ENCODE data around the gene CFAP299.

DNA sequence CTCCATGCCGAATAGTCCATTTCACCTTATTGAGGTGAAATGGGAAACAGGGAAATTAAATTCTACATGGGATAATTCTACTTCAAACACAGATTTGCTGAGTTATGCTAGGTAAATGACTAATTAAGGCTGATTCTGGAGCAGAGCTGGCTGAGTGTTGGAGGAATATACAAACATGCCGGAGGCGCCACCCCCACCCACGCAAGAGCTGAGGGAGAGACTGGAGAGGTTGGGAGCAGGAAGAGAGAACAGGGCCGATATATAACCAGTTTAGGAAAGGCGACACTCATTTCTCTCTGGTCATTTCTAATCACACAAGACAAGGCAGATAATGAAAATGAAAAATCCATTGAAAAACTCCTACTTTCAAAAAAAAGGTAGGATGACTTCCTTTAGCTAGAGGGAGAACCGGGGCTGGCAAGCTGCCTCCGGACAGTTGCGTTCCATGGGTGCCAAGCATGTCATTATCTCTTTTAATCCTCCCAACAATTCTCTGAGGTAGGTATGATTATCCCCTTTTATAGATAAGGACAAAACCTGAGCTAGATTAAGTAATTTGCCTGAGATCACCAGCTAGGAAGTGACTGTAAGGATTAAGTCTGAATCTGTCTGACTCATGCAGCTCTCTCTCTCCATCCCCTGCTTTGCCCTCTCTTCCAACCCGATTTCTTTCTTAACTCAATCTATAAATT is 27.6 kb upstream of the CFAP299 start:
- TF ChIP-seq RAD21 (IDR thresholded peaks at IDR 0.05; ENCODE audit: low read depth) (no peak), ZBTB7A (IDR thresholded peaks at IDR 0.05; ENCODE audit: low read depth) (no peak), EP300 (IDR thresholded peaks at IDR 0.05; ENCODE audit: borderline replicate concordance) (no peak), EGR1 (IDR thresholded peaks at IDR 0.05) (peak; percentile 55; the same call in 1 of the 2 replicates), CREB1 (IDR thresholded peaks at IDR 0.05; ENCODE audit: low read depth) (no peak), CEBPB (IDR thresholded peaks at IDR 0.05) (no peak), FOXM1 (IDR thresholded peaks at IDR 0.05; ENCODE audit: borderline replicate concordance, low read depth) (0 out of 2 replicates have a peak, but pooled peaks have one; percentile 7)

All from Ishikawa (cell line).